Loucy (cell line): ENCODE results near the gene IFITM5.

Experiments used
- H2AFZ ChIP-seq: fragments of 200-600 bp; sonication (generic); 2 replicates; pipeline ENCODE4 v1.6.0; 2016; ENCODE audit warnings: antibody characterized with exemption, mild to moderate bottlenecking, low read length, moderate library complexity
- H3F3A ChIP-seq: fragments of 200-600 bp; 2 replicates; pipeline ENCODE4 v1.6.0; 2016; ENCODE audit warnings: antibody characterized with exemption, low read depth, mild to moderate bottlenecking
- H3K27me3 ChIP-seq: fragments of 200-600 bp; sonication (generic); 2 replicates; pipeline ENCODE4 v1.6.1; 2014; ENCODE audit warnings: low read length, mild to moderate bottlenecking; ENCODE audit not compliant: insufficient read depth, poor library complexity, severe bottlenecking
- H3K36me3 ChIP-seq: fragments of 200-600 bp; sonication (generic); 2 replicates; pipeline ENCODE4 v1.6.1; 2016; ENCODE audit warnings: low read length; ENCODE audit not compliant: insufficient read depth
- H3K4me1 ChIP-seq: fragments of 200-600 bp; sonication (generic); 2 replicates; pipeline ENCODE4 v1.5.1; 2014; ENCODE audit warnings: low read length, mild to moderate bottlenecking; ENCODE audit not compliant: insufficient read depth, poor library complexity, severe bottlenecking
- H3K4me2 ChIP-seq: fragments of 200-600 bp; sonication (generic); 2 replicates; pipeline ENCODE4 v1.6.0; 2014; ENCODE audit warnings: antibody characterized with exemption, low read length, low read depth, mild to moderate bottlenecking; ENCODE audit not compliant: poor library complexity, severe bottlenecking
- H3K4me3 ChIP-seq: fragments of 200-600 bp; sonication (generic); 2 replicates; pipeline ENCODE4 v1.5.1; 2014; ENCODE audit warnings: low read length, mild to moderate bottlenecking, mixed read lengths; ENCODE audit not compliant: poor library complexity, severe bottlenecking
- H3K79me2 ChIP-seq: fragments of 200-600 bp; sonication (generic); 2 replicates; pipeline ENCODE4 v1.6.1; 2014; ENCODE audit warnings: low read length; ENCODE audit not compliant: insufficient read depth
- H3K9ac ChIP-seq: fragments of 200-600 bp; sonication (generic); 2 replicates; pipeline ENCODE4 v1.6.0; 2014; ENCODE audit warnings: mild to moderate bottlenecking, low read depth, low read length, moderate library complexity; ENCODE audit not compliant: poor library complexity, severe bottlenecking
- H3K9me2 ChIP-seq: fragments of 200-600 bp; sonication (generic); replicated peaks from 2 replicates; pipeline ENCODE4 v1.6.1; 2016; ENCODE audit warnings: low read depth, low read length, mixed read lengths
- H3K9me3 ChIP-seq: fragments of 200-600 bp; sonication (generic); 2 replicates; pipeline ENCODE4 v1.6.1; 2014; ENCODE audit warnings: mild to moderate bottlenecking, antibody characterized with exemption, low read length, low read depth; ENCODE audit not compliant: insufficient read depth
- H4K20me1 ChIP-seq: fragments of 200-600 bp; sonication (generic); 2 replicates; pipeline ENCODE4 v1.6.0; 2014; ENCODE audit warnings: antibody characterized with exemption, low read length, mild to moderate bottlenecking; ENCODE audit not compliant: insufficient read depth, poor library complexity, severe bottlenecking
- EZH2phosphoT487 ChIP-seq: fragments of 200-600 bp; IDR thresholded peaks from 2 replicates; pipeline ENCODE4 v1.6.1; 2018; ENCODE audit warnings: antibody characterized with exemption, mild to moderate bottlenecking, moderate library complexity, borderline replicate concordance
- TF ChIP-seq, protein P1 (sequence below): fragments of 200-600 bp; sonication (generic); conservative IDR thresholded peaks from 2 replicates; pipeline ENCODE4 v1.5.1; 2014; ENCODE audit warnings: mild to moderate bottlenecking, antibody characterized with exemption, low read length

IFITM5 gene

DNA sequence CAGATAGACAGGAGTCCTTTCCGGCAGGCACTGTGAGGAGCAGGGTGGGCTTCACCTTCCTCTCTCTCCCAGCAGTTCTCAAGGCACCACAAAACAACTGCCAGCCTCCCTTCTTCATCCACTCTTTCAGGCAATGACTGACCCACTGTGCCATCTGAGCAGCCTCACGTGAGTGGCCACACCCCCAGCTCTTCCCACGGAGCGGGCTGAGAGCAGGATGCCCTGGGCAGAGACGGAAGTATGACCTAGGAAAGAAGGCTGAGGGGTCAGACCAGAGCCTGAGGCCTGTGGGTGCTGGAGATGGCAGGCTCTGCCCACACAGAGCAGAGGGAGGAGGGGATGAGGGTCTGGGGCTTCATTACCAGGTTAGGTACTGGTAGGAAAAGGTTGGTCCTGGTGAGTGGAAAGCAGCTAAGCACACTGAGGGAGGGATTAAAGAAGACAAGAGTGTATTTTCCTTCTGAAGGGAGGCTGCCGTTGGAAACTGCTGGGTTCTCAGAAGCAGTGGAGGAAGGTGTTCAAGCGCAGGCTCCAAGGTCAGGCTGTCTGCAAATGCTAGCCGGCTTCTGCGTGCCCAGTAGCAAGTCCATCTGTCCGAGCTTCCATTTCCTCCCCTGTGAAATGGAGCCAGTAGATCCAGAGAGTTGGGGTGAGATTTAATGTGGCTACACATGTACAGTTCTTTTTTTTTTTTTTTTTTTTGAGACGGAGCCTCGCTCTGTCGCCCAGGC, 16.5 kb downstream of the IFITM5 start:
- Histone ChIP-seq H3K4me2 (no peak overlapping the region), H3K4me1 (peaks cover 14% of the 10 kb centered on the region), H4K20me1 (no peaks in the 10 kb centered on the region), H2AFZ (no peak overlapping the region), H3K9me3 (no peaks in the 10 kb centered on the region), H3K36me3 (no peaks in the 10 kb centered on the region), H3K9ac (no peak overlapping the region), H3K4me3 (no peak overlapping the region), H3K9me2 (no peaks in the 10 kb centered on the region), H3K79me2 (peaks cover 5% of the 10 kb centered on the region; the same call in 1 of the 2 replicates), H3F3A (no peaks in the 10 kb centered on the region), H3K27me3 (no peaks in the 10 kb centered on the region)
- no peak for TF ChIP-seq EZH2phosphoT487

DNA sequence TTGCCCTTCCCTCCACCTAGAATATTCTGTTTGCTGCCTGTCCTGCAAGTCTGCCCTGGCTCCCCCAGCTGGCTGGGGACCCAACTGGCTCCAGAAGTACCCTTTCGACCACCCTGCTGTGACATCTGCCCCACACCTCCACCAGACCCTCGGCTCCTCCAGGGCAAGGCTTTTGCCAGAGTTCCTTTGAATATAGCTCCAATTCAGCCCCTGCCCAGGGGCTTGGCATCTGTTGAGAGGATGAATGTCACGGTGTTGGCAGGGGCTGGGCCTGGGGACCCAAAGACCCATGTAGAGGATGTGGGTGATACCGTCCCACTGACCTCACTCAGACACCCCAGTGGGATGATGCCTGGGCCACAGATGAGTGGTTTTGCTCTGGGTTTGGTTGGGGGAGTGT, 17.2 kb downstream of the IFITM5 start:
- Histone ChIP-seq H3K9me2 (no peaks in the 10 kb centered on the region), H3K79me2 (peaks cover 4% of the 10 kb centered on the region; the same call in 1 of the 2 replicates), H3F3A (no peaks in the 10 kb centered on the region), H4K20me1 (no peaks in the 10 kb centered on the region), H3K4me3 (no peak overlapping the region), H3K4me2 (no peak overlapping the region), H3K9me3 (no peaks in the 10 kb centered on the region), H3K27me3 (no peaks in the 10 kb centered on the region), H3K4me1 (peaks cover 13% of the 10 kb centered on the region), H3K36me3 (no peaks in the 10 kb centered on the region), H3K9ac (no peak overlapping the region), H2AFZ (no peak overlapping the region)
- no peak for TF ChIP-seq EZH2phosphoT487
- TF ChIP-seq, protein P1, sequence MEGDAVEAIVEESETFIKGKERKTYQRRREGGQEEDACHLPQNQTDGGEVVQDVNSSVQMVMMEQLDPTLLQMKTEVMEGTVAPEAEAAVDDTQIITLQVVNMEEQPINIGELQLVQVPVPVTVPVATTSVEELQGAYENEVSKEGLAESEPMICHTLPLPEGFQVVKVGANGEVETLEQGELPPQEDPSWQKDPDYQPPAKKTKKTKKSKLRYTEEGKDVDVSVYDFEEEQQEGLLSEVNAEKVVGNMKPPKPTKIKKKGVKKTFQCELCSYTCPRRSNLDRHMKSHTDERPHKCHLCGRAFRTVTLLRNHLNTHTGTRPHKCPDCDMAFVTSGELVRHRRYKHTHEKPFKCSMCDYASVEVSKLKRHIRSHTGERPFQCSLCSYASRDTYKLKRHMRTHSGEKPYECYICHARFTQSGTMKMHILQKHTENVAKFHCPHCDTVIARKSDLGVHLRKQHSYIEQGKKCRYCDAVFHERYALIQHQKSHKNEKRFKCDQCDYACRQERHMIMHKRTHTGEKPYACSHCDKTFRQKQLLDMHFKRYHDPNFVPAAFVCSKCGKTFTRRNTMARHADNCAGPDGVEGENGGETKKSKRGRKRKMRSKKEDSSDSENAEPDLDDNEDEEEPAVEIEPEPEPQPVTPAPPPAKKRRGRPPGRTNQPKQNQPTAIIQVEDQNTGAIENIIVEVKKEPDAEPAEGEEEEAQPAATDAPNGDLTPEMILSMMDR, result no peak

DNA sequence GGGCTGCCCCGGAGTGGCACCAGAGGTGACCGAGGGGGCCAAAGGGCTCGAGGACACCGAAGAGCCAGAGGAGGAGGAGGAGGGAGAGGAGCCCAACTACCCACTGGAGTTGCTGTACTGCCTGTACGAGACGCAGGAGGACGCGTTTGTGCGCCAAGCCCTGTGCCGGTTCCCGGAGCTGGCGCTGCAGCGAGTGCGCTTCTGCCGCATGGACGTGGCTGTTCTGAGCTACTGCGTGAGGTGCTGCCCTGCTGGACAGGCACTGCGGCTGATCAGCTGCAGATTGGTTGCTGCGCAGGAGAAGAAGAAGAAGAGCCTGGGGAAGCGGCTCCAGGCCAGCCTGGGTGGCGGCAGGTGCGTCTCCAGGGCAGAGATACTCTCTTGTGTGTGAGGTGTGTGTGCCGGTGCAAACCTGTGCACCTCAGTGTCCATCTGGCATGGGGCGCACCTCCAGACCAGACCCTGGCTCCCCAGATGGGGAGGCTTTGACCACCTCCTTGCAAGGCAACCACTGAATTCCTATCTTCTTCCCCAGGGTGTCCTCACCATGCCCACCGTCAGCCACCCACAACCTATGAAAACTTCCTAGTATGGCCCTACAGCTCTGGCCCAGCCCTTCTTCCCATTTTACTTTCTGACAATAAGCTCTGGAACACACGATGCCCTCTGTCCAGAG, 17.7 kb downstream of the IFITM5 start:
- Histone ChIP-seq H3K9me3 (no peaks in the 10 kb centered on the region), H4K20me1 (no peaks in the 10 kb centered on the region), H3K9ac (no peak overlapping the region), H3K4me2 (no peak overlapping the region), H3K4me1 (peaks cover 10% of the 10 kb centered on the region), H3K79me2 (peaks cover 4% of the 10 kb centered on the region; the same call in 1 of the 2 replicates), H3K4me3 (no peak overlapping the region), H3K36me3 (no peaks in the 10 kb centered on the region), H3K27me3 (no peaks in the 10 kb centered on the region), H3K9me2 (no peaks in the 10 kb centered on the region), H2AFZ (no peak overlapping the region), H3F3A (no peaks in the 10 kb centered on the region)
- TF ChIP-seq EZH2phosphoT487, result no peak
- TF ChIP-seq, protein P1, result no peak
